Activated B cell treated with CpG ODN at 0.5 μM for 24 hours (primary cell): Measurements from ENCODE around the gene ADCY5. TPM values are rescaled to one million over a fixed set of nuclear protein-coding genes. Genes with fewer than 3 reads are reported as not detected.

Source experiments
- ATAC-seq: fragments of 200-7000 bp; cut with Tn5 transposase; one replicate; pipeline ENCODE4 v1.10.0; 2021; ENCODE audit warnings: low read depth, mild to moderate bottlenecking, moderate library complexity
- CTCF ChIA-PET: fragments of 350-600 bp; sonication (Branson Sonifier 250); formaldehyde crosslinking; loops from one replicate; lab custom pipeline; 2021; ENCODE audit warnings: antibody characterized with exemption; lab: Charles Lee
- POLR2A ChIA-PET: fragments of 350-600 bp; sonication (Branson Sonifier 250); formaldehyde crosslinking; loops from one replicate; lab custom pipeline; 2021; ENCODE audit warnings: antibody characterized with exemption; lab: Charles Lee
- DNase-seq: peaks from one replicate; pipeline ENCODE4 v3.0.0; 2022
- H3K27ac Mint-ChIP-seq: one replicate; pipeline ENCODE4 v1.8.0; 2020; ENCODE audit warnings: mixed read lengths
- H3K27me3 Mint-ChIP-seq: one replicate; pipeline ENCODE4 v1.8.0; 2021; ENCODE audit warnings: mixed read lengths
- H3K36me3 Mint-ChIP-seq: one replicate; pipeline ENCODE4 v1.8.0; 2021; ENCODE audit warnings: low read depth, mixed read lengths
- H3K4me1 Mint-ChIP-seq: one replicate; pipeline ENCODE4 v1.8.0; 2021; ENCODE audit warnings: mixed read lengths
- H3K4me3 Mint-ChIP-seq: one replicate; pipeline ENCODE4 v1.8.0; 2020; ENCODE audit warnings: mild to moderate bottlenecking, mixed read lengths
- H3K9me3 Mint-ChIP-seq: one replicate; pipeline ENCODE4 v1.8.0; 2020; ENCODE audit warnings: mixed read lengths
- intact Hi-C: fragments of 100-400 bp; cut with micrococcal nuclease; formaldehyde crosslinking; loops from one replicate; pipeline ENCODE4 v1.15.1; 2024
- total RNA-seq: library from RNA; stranded (reverse); gene quantifications from 2 replicates; pipeline ENCODE4 v1.2.3, GENCODE V29; 2022
- TF ChIP-seq, protein P1 (sequence below): fragments of 200-600 bp; IDR thresholded peaks from one replicate; pipeline ENCODE4 v1.8.0; 2022; ENCODE audit warnings: antibody characterized with exemption, mild to moderate bottlenecking

Gene ADCY5
- total RNA-seq, 1 donor from 2014 or later = not detected

GRCh38 chr3:123297627-123297899, 151.3 kb downstream of the ADCY5 start:
- Mint-ChIP-seq H3K4me1 (peaks cover 3% of the 10 kb centered on the region), H3K27me3 (peaks cover 2% of the 10 kb centered on the region), H3K9me3 (no peaks in the 10 kb centered on the region), H3K27ac (no peak overlapping the region), H3K36me3 (no peaks in the 10 kb centered on the region), H3K4me3 (no peak overlapping the region)
- POLR2A ChIA-PET = no interaction called here
- intact Hi-C loops = no loop called here
- ATAC-seq = no peak
- CTCF ChIA-PET = no interaction called here
- TF ChIP-seq, protein P1, sequence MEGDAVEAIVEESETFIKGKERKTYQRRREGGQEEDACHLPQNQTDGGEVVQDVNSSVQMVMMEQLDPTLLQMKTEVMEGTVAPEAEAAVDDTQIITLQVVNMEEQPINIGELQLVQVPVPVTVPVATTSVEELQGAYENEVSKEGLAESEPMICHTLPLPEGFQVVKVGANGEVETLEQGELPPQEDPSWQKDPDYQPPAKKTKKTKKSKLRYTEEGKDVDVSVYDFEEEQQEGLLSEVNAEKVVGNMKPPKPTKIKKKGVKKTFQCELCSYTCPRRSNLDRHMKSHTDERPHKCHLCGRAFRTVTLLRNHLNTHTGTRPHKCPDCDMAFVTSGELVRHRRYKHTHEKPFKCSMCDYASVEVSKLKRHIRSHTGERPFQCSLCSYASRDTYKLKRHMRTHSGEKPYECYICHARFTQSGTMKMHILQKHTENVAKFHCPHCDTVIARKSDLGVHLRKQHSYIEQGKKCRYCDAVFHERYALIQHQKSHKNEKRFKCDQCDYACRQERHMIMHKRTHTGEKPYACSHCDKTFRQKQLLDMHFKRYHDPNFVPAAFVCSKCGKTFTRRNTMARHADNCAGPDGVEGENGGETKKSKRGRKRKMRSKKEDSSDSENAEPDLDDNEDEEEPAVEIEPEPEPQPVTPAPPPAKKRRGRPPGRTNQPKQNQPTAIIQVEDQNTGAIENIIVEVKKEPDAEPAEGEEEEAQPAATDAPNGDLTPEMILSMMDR = no peak
- DNase-seq = no peak

DNA sequence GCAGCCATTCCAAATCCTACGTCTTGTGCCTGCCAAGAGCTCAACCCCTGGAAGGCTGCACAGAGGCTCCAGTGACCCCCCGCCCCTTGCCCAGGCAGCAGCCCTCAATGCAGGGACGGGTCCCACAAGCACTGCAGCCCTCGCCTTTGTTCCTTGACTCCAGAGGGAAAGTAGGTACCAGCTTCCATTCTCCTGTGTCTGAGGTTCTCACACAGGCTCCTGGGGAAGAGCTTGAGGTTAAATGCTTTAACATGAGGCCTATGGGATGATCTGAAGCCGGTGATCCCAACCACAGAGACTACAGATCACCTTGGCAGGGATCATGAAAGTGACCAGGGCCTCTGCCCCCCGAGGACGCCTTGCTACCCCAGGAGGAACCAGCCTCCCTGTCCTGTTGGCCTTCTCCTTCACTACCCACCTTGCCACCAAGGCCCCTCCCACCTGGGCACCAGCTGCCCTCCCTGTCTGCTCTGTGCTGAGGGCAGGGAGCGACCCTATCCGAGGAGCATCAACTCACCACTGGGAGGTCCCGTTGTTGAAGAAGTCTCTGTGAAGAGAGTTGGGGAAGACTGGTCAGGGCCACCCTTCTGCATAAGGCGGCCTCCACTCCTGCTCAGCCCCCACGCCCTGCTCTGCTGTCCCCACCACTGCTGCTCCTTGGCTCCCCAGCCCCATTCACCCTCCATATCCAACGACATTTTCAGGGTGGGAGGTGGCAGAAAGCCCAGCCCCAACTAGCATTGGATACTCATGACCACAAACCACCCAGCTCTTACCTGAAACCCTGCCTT, 151.9 kb downstream of the ADCY5 start:
- intact Hi-C loops = no loop called here
- no peak for ATAC-seq
- Mint-ChIP-seq H3K27ac (no peak overlapping the region), H3K27me3 (peaks cover 2% of the 10 kb centered on the region), H3K4me3 (no peak overlapping the region), H3K36me3 (no peaks in the 10 kb centered on the region), H3K9me3 (no peaks in the 10 kb centered on the region), H3K4me1 (no peaks in the 10 kb centered on the region)
- TF ChIP-seq, protein P1 = no peak
- CTCF ChIA-PET = no interaction called here
- POLR2A ChIA-PET = no interaction called here
- DNase-seq = no peak

- DNase-seq = no peak
- no peak for ATAC-seq
- CTCF ChIA-PET = no interaction called here
- Mint-ChIP-seq H3K27ac (no peak overlapping the region), H3K4me3 (no peak overlapping the region), H3K27me3 (peaks cover 2% of the 10 kb centered on the region), H3K9me3 (no peaks in the 10 kb centered on the region), H3K4me1 (no peaks in the 10 kb centered on the region), H3K36me3 (no peaks in the 10 kb centered on the region)
- intact Hi-C loops = no loop called here
- POLR2A ChIA-PET = no interaction called here
- TF ChIP-seq, protein P1 = no peak
These were observed 152.6 kb downstream of the ADCY5 start for GRCh38 chr3:123296261-123296660.

DNA sequence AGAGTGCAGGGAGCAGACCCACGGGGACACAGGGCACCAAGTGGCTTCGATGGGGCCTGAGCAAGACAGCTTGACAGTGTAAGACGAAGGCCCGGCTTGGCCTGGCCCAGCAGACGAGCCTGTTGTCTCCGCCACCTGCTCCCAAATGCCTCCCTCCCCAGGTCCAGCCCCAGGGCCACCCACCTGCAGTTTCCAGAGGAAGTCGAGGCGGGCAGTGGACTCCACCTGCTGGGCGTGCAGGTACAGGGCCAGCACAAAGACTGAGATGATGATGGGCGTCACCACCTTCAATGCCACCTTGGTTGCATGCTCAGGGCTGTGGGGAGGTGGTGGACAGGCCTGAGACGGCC, 153.0 kb downstream of the ADCY5 start:
- H3K27ac Mint-ChIP-seq = no peak overlapping the region
- TF ChIP-seq, protein P1 = no peak
- intact Hi-C loops = no loop called here
- DNase-seq (no peak), ATAC-seq (no peak)
- H3K4me3 Mint-ChIP-seq = no peak overlapping the region
- CTCF ChIA-PET = no interaction called here
- H3K36me3 Mint-ChIP-seq = no peaks in the 10 kb centered on the region
- H3K4me1 Mint-ChIP-seq = no peaks in the 10 kb centered on the region
- POLR2A ChIA-PET = no interaction called here
- H3K27me3 Mint-ChIP-seq = peaks cover 2% of the 10 kb centered on the region
- no peaks in the 10 kb centered on the region for H3K9me3 Mint-ChIP-seq

- intact Hi-C loops = no loop called here
- Mint-ChIP-seq H3K36me3 (no peaks in the 10 kb centered on the region), H3K27me3 (peaks cover 2% of the 10 kb centered on the region), H3K4me1 (no peaks in the 10 kb centered on the region), H3K4me3 (no peak overlapping the region), H3K9me3 (no peaks in the 10 kb centered on the region), H3K27ac (no peak overlapping the region)
- DNase-seq (no peak), ATAC-seq (no peak)
- POLR2A ChIA-PET = no interaction called here
- CTCF ChIA-PET = no interaction called here
- TF ChIP-seq, protein P1 = no peak
These were observed 153.6 kb downstream of the ADCY5 start for GRCh38 chr3:123295171-123295900.
